HEK293 (cell line): ENCODE data around the gene MTMR3.

Source experiments
- CTCF ChIP-seq: fragments of 450-650 bp; formaldehyde crosslinking; IDR thresholded peaks from 2 replicates; pipeline ENCODE4 v1.5.1; 2016; ENCODE audit warnings: missing biosample characterization, missing genetic modification characterization
- ZNF394 ChIP-seq: fragments of 450-650 bp; formaldehyde crosslinking; IDR thresholded peaks from 2 replicates; pipeline ENCODE4 v1.5.1; 2016; ENCODE audit warnings: missing biosample characterization, missing genetic modification characterization, mild to moderate bottlenecking, moderate library complexity, borderline replicate concordance
- ZNF423 ChIP-seq: fragments of 450-650 bp; formaldehyde crosslinking; IDR thresholded peaks from 2 replicates; pipeline ENCODE4 v1.5.1; 2016; ENCODE audit warnings: missing biosample characterization, missing genetic modification characterization
- ZNF529 ChIP-seq: fragments of 450-650 bp; formaldehyde crosslinking; IDR thresholded peaks from 2 replicates; pipeline ENCODE4 v1.5.1; 2017; ENCODE audit warnings: missing genetic modification characterization, missing biosample characterization; ENCODE audit not compliant: insufficient replicate concordance

GRCh38 chr22:30036656-30037055, 153.7 kb downstream of the MTMR3 start:
- TF ChIP-seq ZNF423 (no peak), CTCF (no peak), ZNF394 (tag by site-specific recombination) (no peak), ZNF529 (tag by site-specific recombination) (no peak)
